Stimulated activated naive CD8-positive, alpha-beta T cell treated with anti-CD3 and anti-CD28 coated beads, Interleukin-15, amount 100 ng/mL, for 72 hours (primary cell): ENCODE results near the gene PDCD1.

ENCODE experiments used
- ATAC-seq: fragments of 150-1000 bp; cut with Tn5 transposase; 2 replicates; pipeline ENCODE4 v1.10.0; 2021; ENCODE audit warnings: mild to moderate bottlenecking, moderate library complexity
- DNase-seq, 2 donors: peaks; one replicate each; pipeline ENCODE4 v3.0.0; 2021 to 2022
- H3K27ac Mint-ChIP-seq, 2 donors: one replicate each; pipeline ENCODE4 v1.8.0; 2022; ENCODE audit warnings: mild to moderate bottlenecking in 2 of 2, mixed read lengths in 2 of 2, moderate library complexity in 2 of 2
- H3K27me3 Mint-ChIP-seq: one replicate; pipeline ENCODE4 v1.8.0; 2022; ENCODE audit warnings: mixed read lengths
- H3K4me1 Mint-ChIP-seq: one replicate; pipeline ENCODE4 v1.8.0; 2022; ENCODE audit warnings: mild to moderate bottlenecking, mixed read lengths
- H3K4me3 Mint-ChIP-seq, 2 donors: one replicate each; pipeline ENCODE4 v1.8.0; 2022; ENCODE audit warnings: mild to moderate bottlenecking in 2 of 2, mixed read lengths in 2 of 2, moderate library complexity in 1 of 2
- H3K9me3 Mint-ChIP-seq, 2 donors: one replicate each; pipeline ENCODE4 v1.8.0; 2022; ENCODE audit warnings: mixed read lengths in 2 of 2

Gene PDCD1

DNA sequence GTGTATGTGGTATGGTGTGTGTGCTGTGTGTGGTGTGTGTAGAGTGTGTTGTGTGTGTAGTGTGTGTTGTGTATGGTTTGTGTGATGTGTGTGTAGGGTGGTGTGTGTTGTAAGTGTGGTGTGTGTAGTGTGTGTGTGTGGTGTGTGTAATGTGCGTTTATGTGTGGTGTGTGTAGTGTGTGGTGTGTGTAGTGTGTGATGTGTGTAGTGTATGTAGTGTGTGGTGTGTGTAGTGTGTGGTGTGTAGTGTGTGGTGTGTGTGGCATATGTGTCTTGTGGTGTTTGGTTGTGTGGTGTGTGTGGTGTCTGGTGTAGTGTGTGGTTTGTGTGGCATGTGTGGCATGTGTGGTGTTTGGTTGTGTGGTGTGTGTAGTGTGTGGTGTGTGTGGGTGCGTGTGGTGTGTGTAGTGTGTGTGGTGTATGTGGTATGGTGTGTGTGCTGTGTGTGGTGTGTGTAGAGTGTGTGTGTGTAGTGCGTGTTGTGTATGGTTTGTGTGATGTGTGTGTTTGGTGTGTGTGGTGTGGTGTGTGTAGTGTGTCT is 6.8 kb upstream of the PDCD1 start:
- Mint-ChIP-seq H3K27ac (peak overlapping the region in 1 of 2 donors; percentile 1), H3K9me3 (peaks cover 23 to 27% of the 10 kb centered on the region in 2 donors), H3K4me3 (peak overlapping the region; percentile 0 to 19), H3K27me3 (peaks cover 34% of the 10 kb centered on the region), H3K4me1 (peaks cover 94% of the 10 kb centered on the region)
- DNase-seq (no peak), ATAC-seq (no peak)

DNA sequence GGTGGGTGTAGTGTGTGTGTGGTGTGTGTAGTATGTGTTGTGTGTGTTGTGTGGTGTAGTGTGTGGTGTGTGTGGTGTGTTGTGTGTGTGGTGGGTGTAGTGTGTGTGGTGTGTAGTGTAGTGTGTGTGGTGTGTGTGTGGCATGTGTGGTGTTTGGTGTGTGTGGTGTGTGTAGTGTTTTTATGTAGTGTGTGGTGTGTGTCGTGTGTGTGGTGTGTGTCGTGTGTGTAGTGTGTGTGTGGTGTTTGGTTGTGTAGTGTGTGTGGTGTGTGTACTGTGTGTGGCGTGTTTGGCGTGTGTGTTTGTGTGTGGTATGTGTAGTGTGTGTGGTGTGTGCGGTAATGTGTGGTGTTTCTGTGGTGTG is 6.1 kb upstream of the PDCD1 start:
- Mint-ChIP-seq H3K27ac (peak overlapping the region; percentile 62 to 87), H3K4me3 (no peak overlapping the region), H3K9me3 (peaks cover 23 to 27% of the 10 kb centered on the region in 2 donors), H3K27me3 (peaks cover 34% of the 10 kb centered on the region), H3K4me1 (peaks cover 96% of the 10 kb centered on the region)
- ATAC-seq (no peak), DNase-seq (no peak)

DNA sequence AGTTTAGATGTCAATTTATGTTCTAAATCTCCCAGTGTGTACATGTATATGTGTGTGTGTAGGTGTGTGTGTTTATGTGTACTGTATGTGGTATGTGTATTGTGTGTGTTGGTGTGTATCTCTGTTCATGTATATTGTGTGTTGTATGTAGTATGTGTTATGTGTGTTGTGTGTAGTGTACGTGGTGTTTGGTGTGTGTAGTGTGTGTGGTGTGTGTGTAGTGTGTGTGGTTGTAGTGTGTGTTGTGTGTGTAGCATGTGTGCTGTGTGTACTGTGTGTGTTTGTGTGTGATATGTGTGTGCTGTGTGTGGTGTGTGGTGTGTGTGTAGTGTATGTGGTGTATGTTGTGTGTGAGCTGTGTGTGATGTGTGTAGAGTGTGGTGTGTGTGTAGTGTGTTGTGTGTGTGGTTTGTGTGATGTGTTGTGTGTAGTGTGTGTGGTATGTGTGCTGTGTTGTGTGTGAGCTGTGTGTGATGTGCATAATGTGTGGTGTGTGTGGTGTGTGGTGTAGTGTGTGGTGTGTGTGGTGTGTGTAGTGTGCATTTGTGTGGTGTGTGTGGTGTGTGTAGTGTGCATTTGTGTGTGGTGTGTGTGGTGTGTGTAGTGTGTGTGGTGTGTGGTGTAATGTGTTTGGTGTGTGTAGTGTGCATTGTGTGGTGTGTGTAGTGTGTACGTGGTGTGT is 5.6 kb upstream of the PDCD1 start:
- no peak for DNase-seq
- peaks cover 23 to 27% of the 10 kb centered on the region in 2 donors for H3K9me3 Mint-ChIP-seq
- peaks cover 34% of the 10 kb centered on the region for H3K27me3 Mint-ChIP-seq
- ATAC-seq, result no peak
- H3K4me3 Mint-ChIP-seq, result peak overlapping the region; percentile 7 to 11
- H3K4me1 Mint-ChIP-seq, result peaks cover 97% of the 10 kb centered on the region
- peak overlapping the region; percentile 8 to 14 for H3K27ac Mint-ChIP-seq

DNA sequence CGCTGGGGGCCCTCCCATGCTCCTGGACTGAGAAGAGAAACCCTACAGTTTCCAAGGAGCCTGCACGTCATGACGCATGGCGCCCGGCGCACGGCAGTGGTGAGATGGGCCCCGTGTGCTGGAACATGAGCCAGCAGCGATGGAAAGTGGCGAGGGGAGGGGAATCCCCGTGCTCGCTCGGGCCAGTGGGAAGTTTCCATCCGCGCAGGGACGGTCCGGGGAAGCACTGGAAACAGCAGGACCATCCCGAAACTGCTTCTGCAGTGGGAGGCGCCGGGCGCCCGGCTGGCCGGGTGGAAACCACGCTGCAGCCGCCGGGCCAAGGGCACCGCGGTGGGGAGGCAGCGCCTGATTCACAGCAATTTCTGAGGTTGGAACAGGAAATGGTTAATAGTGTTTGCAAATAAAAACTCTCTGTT is 4.9 kb upstream of the PDCD1 start:
- peak in 1 of 2 donors; percentile 75 for DNase-seq
- peaks cover 91% of the 10 kb centered on the region for H3K4me1 Mint-ChIP-seq
- peaks cover 34% of the 10 kb centered on the region for H3K27me3 Mint-ChIP-seq
- H3K9me3 Mint-ChIP-seq, result peaks cover 23 to 27% of the 10 kb centered on the region in 2 donors
- H3K4me3 Mint-ChIP-seq, result peak overlapping the region; percentile 70 to 74
- ATAC-seq, result peak; percentile 53
- H3K27ac Mint-ChIP-seq, result peak overlapping the region in 1 of 2 donors; percentile 37

DNA sequence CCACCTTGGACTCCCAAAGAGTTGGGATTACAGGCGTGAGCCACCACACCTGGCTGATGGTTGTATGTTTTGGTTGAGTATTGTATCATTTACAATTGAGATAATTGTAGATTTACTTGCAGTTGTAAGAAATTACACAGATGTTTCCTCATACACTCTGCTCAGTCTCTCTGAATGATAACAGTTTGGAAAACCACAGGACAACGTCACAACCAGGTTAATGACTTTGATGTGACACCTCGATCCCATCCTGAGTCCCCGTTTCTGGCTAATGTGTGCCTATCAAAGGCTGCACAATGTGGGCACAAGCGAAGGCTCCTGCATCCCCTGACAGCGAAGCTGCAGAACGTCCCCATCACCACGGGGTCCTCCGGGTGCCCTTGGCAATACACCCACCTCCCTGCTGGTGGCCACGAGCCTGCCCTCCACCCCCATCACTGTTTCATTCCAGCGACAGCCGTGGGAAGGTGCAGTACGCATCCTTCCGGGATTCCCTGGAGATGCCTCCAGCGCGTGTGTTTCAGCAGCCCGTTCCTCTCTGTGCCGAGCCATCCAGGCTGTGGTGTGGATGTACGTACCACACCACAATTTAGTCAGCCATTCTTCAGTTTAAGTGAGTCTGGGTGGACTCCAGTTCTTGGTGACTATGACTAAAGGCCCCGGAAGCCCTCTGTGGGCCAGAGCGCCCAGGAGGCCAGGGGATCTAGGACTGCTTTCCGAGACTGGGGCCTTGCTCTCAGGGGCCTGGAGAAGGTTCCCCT is 4.3 kb upstream of the PDCD1 start:
- no peak for ATAC-seq

DNA sequence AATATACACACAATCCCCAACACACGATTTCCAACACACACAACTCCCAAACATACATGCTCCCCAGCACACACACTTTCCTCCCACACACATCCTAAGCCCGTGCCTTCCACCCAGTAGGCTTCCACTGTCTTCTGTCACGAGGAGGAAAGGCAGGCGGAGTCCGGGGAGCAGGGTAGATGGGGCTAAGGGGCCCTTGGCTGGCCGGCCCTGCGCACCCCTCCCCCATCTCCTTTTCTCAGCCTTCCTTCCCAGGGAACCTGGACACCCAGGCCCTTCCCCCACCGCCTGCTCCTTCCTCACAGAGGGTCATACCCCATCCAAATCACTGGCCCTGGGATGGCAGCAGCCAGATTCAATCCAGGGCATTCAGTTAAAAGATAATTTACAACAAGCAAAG is 3.4 kb upstream of the PDCD1 start:
- peaks cover 23 to 27% of the 10 kb centered on the region in 2 donors for H3K9me3 Mint-ChIP-seq
- H3K4me1 Mint-ChIP-seq, result peaks cover 91% of the 10 kb centered on the region
- H3K27ac Mint-ChIP-seq, result no peak overlapping the region
- no peak for DNase-seq
- H3K4me3 Mint-ChIP-seq, result peak overlapping the region; percentile 0 to 42
- no peak for ATAC-seq
- peaks cover 34% of the 10 kb centered on the region for H3K27me3 Mint-ChIP-seq

More for the DNA sequence above, 4.3 kb upstream of the PDCD1 start:
- H3K27ac Mint-ChIP-seq, result peak overlapping the region; percentile 37 to 49
- H3K27me3 Mint-ChIP-seq, result peaks cover 34% of the 10 kb centered on the region
- peak overlapping the region; percentile 70 to 74 for H3K4me3 Mint-ChIP-seq
- no peak for DNase-seq
- peaks cover 23 to 27% of the 10 kb centered on the region in 2 donors for H3K9me3 Mint-ChIP-seq
- peaks cover 91% of the 10 kb centered on the region for H3K4me1 Mint-ChIP-seq

DNA sequence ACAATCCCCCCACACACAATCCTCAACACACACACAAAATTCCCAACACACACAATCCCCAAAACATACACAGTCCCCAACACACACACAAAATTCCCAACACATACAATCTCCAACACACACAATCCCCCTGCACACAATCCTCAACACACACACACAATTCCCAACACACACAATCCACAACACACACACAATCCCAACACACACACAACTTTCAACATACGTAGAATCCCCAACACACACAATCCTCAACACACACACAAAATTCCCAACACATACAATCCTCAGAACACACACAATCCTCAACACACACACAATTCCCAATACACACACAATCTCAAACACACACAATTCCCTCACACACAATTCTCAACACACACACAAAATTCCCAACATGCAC is 2.6 kb upstream of the PDCD1 start:
- Mint-ChIP-seq H3K27ac (peak overlapping the region in 1 of 2 donors; percentile 41), H3K4me3 (peak overlapping the region; percentile 15 to 42), H3K9me3 (peaks cover 23 to 27% of the 10 kb centered on the region in 2 donors), H3K4me1 (peaks cover 94% of the 10 kb centered on the region), H3K27me3 (peaks cover 34% of the 10 kb centered on the region)
- ATAC-seq (no peak), DNase-seq (no peak)

DNA sequence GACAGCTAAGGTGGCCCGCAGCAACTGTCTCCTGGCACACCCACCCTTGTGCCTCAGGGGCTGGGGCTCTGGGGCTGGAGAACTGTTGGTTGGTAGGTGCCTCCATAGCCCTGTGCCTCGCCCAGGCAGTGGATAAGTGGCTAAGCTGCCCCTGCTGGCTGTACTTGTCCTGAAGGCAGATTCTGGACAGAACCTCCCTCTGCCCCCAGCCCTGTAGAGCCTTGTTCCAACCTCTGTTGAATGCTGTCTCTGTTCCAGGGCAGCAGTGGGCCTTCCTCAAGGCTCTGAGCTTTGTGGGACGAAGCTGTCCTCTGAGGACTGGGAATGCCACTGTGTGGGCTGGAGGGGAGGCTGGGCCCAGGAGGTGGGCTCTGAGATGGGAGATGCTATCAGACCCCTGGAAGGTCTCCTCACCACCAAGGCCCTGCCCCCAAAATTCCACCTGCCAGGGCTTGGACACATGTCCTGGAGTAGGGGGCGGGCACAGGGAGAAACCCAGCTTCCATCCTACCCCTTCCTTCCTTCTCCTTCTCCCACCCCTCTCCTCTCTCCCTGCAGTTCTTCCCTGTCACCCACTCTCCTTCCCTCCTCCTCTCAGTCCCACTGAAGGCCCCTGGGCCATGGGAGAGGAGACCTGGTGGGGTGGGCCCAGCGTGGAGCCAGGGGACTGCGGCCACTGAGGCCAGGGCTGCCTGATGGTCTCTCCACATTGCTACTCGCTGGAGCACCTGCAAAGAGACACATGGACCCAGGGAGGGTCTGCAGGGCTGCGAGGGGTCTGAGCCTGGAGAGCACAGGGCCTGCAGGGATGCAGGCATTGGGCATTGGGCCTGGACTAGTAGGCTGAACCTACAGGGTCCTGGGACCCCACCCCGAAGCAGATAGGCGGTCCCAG is 1.7 kb upstream of the PDCD1 start:
- Mint-ChIP-seq H3K9me3 (peaks cover 23 to 26% of the 10 kb centered on the region in 2 donors), H3K27ac (peak overlapping the region; percentile 14 to 97), H3K4me1 (peaks cover 94% of the 10 kb centered on the region), H3K4me3 (peak overlapping the region; percentile 87 to 89), H3K27me3 (peaks cover 26% of the 10 kb centered on the region)
- DNase-seq (no peak), ATAC-seq (peak; percentile 26)

DNA sequence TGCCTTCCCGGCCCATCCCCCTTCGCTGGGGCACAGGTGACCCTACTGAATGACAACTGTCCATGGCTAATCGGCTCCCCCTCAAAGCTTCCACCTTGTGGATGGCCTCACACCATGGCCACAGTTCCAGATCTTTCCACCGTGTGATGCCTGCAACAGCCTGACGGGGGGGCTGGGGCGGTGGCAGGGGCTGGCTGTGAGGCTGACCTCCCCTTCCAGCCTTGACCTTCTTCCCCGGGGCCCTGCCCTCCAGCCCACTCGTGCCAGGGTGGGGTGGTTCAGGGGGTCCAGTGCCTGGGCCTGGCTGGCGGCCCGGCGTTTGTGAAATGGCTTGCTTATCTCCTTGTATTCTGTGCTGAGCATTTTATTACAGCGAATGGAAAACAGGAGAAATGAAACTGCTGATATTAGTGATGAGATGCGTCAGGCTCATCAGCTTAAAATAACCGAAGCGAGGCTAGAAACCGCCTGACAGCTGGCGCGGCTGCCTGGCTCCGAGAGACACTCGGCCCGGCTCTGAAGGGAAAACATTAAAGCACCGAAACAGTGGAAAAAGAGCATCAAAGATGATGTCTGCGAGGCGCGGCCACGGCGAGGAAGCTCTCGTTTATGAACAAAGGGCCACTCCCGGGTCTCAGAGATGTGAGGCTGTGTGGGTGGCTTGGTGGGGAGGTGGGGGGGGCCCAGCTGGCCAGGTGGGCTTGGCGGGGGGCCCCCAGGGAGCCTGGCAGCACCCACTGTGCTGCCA is 916 bp upstream of the PDCD1 start:
- DNase-seq, result peak; percentile 65 to 73
- H3K4me1 Mint-ChIP-seq, result peaks cover 92% of the 10 kb centered on the region
- peak overlapping the region; percentile 87 to 89 for H3K4me3 Mint-ChIP-seq
- ATAC-seq, result peak; percentile 47
- peaks cover 15 to 18% of the 10 kb centered on the region in 2 donors for H3K9me3 Mint-ChIP-seq
- H3K27ac Mint-ChIP-seq, result peak overlapping the region; percentile 96 to 97
- peaks cover 18% of the 10 kb centered on the region for H3K27me3 Mint-ChIP-seq

DNA sequence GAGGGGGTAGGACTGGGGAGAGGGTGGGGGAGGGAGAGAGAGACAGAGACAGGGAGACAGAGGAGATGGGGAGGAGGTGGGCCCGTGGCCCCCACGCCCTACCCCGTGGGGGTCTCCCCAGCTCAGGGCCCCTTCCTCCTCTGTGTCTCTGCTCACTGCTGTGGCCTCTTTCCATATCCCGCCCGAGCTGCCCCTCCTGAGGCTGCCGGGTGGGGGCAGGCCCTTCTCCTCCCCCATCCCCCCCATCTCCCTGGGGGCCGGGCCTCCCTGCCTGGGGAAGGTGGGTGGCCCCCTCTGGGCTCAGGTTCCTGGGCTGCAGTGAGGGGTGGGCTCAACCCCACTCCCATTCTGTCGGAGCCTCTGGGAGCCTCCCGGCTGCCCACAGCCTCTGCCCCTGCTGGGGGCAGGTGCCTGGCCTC is 332 bp upstream of the PDCD1 start:
- ATAC-seq, result peak; percentile 44
- peak overlapping the region; percentile 87 to 89 for H3K4me3 Mint-ChIP-seq

DNA sequence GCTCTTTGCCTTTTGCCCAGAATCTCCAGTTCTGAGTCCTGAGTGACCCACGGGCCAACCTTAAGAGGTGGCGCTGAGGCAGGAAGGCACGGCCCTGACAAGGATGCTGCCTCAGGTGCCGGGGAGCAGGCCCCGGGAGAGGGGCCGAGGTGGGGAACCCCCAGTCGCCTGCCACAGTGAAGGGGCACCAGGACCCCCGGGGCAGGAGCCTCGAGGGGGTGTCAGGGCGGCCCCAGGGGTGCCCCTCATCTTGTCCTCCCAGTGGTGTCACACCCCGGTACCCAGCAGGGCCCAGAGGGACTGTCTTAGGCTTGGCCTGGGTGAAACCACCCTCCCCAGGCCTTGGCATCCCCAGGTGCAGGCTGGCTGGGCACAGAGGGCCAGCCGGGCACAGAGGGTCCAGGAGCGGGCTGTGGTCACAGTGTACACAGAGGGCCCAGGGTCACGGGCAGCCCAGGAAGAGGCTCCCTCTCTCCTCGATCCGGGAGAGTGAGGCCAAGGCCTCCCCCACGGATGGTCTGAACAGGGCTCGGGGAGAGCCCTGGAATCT is 1.0 kb downstream of the PDCD1 start:
- Mint-ChIP-seq H3K27me3 (peaks cover 9% of the 10 kb centered on the region), H3K4me3 (peak overlapping the region; percentile 87 to 89), H3K27ac (peak overlapping the region in 1 of 2 donors; percentile 94), H3K9me3 (peaks cover 6 to 11% of the 10 kb centered on the region in 2 donors), H3K4me1 (peaks cover 78% of the 10 kb centered on the region)
- ATAC-seq, result peak; percentile 3
- DNase-seq, result no peak

More for the DNA sequence above, 332 bp upstream of the PDCD1 start:
- Mint-ChIP-seq H3K27ac (peak overlapping the region in 1 of 2 donors; percentile 65), H3K4me1 (peaks cover 92% of the 10 kb centered on the region), H3K27me3 (peaks cover 12% of the 10 kb centered on the region), H3K9me3 (peaks cover 9 to 12% of the 10 kb centered on the region in 2 donors)
- no peak for DNase-seq

DNA sequence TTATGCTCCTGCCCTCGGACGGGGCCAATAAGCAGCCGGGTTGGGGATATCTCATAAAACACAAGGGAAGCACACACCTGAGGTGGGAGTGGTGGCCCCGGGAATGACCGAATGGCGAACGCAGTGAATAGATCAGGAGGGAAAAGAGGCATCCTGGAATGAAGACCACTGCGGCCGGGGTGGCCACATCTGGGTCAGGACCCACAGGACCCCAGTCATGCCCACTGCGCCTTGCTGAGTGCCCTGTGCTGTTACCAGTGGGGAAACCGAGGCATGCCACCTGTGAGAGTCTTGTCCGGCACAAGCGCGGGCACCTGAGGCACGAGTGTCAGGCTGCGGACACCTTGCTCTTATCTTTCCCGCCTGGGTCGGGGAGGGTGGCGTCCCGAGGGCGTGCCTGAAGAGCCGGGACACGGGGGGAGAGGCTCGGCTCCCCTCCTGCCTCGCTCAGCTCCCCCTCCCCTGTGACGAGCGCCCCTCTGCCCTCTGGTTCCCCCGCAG is 1.6 kb downstream of the PDCD1 start:
- peaks cover 73% of the 10 kb centered on the region for H3K4me1 Mint-ChIP-seq
- H3K9me3 Mint-ChIP-seq, result peaks cover 6 to 10% of the 10 kb centered on the region in 2 donors
- no peak overlapping the region for H3K27ac Mint-ChIP-seq
- DNase-seq (no peak), ATAC-seq (no peak)
- H3K4me3 Mint-ChIP-seq, result peak overlapping the region; percentile 87 to 89
- peaks cover 7% of the 10 kb centered on the region for H3K27me3 Mint-ChIP-seq

DNA sequence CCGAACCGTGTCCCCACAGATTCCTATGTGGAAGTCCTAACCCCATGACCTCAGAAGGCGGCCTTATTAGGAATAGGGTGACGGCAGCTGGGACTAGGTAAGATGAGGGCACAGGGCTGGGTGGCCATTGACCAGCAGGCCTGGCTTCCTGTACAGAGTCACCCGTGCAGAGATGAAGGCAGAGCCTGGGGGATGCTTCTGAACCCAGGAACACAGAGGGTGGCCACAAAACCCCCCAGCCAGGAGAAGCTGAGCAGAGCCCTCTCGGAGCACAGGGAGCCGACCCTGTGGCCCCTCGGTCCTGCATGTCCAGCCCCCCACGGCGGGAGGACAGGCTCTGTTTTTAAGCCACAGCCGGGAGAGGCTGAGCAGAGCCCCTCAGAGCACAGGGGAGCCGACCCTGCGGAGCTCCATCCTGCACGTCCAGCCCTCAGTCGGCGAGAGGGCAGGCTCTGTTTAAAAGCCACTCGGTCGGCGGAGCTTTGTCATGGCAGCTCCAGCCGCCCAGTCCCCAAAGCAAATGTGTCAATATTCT is 2.7 kb downstream of the PDCD1 start:
- H3K27ac Mint-ChIP-seq, result no peak overlapping the region
- H3K4me1 Mint-ChIP-seq, result peaks cover 61% of the 10 kb centered on the region
- peak overlapping the region in 1 of 2 donors; percentile 44 for H3K4me3 Mint-ChIP-seq

More for the DNA sequence above, 2.7 kb downstream of the PDCD1 start:
- no peak for DNase-seq
- ATAC-seq, result no peak
- no peaks in the 10 kb centered on the region for H3K9me3 Mint-ChIP-seq
- no peaks in the 10 kb centered on the region for H3K27me3 Mint-ChIP-seq
